Vagina (tissue), 2 donors: ENCODE data around the gene CRKL.

Experiments
- POLR2A ChIP-seq, 2 donors: fragments of 450-650 bp; IDR thresholded peaks; one replicate each; pipeline ENCODE4 v1.6.1; 2017; ENCODE audit warnings: antibody characterized with exemption in 2 of 2, mild to moderate bottlenecking in 2 of 2, moderate library complexity in 2 of 2
- POLR2AphosphoS5 ChIP-seq, 2 donors: sonication (generic); formaldehyde crosslinking; IDR thresholded peaks; one replicate each; pipeline ENCODE4 v1.9.0; 2017; ENCODE audit warnings: antibody characterized with exemption in 2 of 2, mild to moderate bottlenecking in 2 of 2, low read depth in 1 of 2; ENCODE audit not compliant: insufficient read depth in 1 of 2
- TF ChIP-seq, protein P1 (sequence below), 3 experiments: fragments of 450-650 bp in 2 of 3; fragments of 200-600 bp in 1 of 3; sonication (generic) in 1 of 3; IDR thresholded peaks; one replicate each; pipeline ENCODE4 v1.5.1; 2017 to 2019; ENCODE audit warnings: antibody characterized with exemption in 3 of 3, mild to moderate bottlenecking in 2 of 3, moderate library complexity in 2 of 3

DNA sequence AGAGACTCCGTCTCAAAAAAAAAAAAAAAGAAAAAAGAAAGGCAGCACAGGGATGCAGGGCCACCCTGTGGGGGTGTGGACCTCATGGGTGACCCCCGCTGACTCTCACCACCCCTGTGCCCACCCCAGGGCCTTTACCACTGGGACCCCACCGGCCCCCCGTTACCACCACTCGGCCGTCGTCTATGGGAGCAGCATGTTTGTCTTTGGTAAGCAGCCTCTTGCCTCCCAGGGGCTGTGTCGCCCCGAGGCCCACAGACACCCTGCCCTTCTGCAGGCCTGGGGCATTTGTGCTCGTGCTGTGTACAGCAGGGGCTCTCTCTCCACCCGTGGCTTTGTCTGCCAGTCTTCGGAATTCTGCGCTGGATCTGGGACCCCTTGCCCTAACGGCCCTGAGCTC, 70.2 kb downstream of the CRKL start:
- TF ChIP-seq, protein P1, sequence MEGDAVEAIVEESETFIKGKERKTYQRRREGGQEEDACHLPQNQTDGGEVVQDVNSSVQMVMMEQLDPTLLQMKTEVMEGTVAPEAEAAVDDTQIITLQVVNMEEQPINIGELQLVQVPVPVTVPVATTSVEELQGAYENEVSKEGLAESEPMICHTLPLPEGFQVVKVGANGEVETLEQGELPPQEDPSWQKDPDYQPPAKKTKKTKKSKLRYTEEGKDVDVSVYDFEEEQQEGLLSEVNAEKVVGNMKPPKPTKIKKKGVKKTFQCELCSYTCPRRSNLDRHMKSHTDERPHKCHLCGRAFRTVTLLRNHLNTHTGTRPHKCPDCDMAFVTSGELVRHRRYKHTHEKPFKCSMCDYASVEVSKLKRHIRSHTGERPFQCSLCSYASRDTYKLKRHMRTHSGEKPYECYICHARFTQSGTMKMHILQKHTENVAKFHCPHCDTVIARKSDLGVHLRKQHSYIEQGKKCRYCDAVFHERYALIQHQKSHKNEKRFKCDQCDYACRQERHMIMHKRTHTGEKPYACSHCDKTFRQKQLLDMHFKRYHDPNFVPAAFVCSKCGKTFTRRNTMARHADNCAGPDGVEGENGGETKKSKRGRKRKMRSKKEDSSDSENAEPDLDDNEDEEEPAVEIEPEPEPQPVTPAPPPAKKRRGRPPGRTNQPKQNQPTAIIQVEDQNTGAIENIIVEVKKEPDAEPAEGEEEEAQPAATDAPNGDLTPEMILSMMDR (IDR thresholded peaks at IDR 0.05), result no peak
- no peak for TF ChIP-seq POLR2AphosphoS5 (IDR thresholded peaks at IDR 0.05; ENCODE audit: insufficient read depth in 1 of 2, low read depth in 1 of 2)
- TF ChIP-seq POLR2A (IDR thresholded peaks at IDR 0.05), result no peak
